ENCODE data around the gene MRPL52.
A peak's percentile ranks its signal among the peaks of the same experiment; 100 is the strongest.
"Not testable (repeated sequence)": the region's sequence is repeated elsewhere in the genome, so short reads cannot be mapped to it uniquely, and the experiment has no call there.

MRPL52 gene

DNA sequence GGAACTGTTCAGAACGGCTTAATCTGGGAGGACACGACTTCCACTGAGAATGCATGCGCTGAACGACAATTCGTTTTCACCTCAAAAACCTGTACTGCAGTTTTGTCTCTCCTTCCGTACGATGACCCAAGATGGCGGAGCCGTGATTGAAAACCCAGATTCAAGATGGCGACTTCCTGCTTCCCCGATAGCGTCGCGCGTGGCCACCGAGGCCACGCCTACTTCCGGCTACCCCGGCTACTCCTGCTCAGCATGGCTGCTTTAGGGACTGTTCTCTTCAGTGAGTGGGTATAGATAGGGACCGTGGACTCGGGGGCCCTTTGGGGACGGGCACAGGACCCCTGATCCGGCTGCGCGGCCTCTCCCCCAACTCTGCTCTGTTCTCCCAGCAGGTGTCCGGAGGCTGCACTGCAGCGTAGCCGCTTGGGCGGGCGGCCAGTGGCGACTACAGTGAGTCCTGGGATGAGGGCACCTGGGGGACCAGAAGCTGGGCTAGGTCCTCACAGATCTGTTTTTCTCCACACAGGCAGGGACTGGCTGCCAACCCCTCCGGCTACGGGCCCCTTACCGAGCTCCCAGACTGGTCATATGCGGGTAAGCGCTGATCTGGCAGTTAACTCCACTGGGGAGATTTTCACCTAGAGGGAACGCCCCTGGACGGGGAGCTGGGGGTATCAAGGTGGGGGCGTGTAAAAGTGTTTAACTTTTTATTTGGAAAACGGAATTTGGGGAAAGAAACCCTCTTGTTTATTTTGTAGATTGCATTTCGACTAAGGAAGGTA is at the start of gene MRPL52:
Gene MRPL52, plus strand, starts transcription at position 227 of the 782 bp plus-strand sequence. Its CDS starts 26 bp downstream, at position 253.
- peak; percentile 72 to 82 (median 81) for DNase-seq (ENCODE audit: low read depth in 3 of 3)

- DNase-seq (ENCODE audit: low read depth in 3 of 3): no peak
Observed at GRCh38 chr14:22780105-22780679, 49.5 kb upstream of the MRPL52 start.

GRCh38 chr14:22780941-22781300 is 48.8 kb upstream of the MRPL52 start:
- no peak for DNase-seq (ENCODE audit: low read depth in 3 of 3)

- DNase-seq (ENCODE audit: low read depth in 3 of 3): no peak
Observed at GRCh38 chr14:22781301-22781991, 48.2 kb upstream of the MRPL52 start.

GRCh38 chr14:22786685-22787084 is 43.0 kb upstream of the MRPL52 start:
- no peak for DNase-seq (ENCODE audit: low read depth in 3 of 3)

- DNase-seq (ENCODE audit: low read depth in 3 of 3): no peak
Observed at GRCh38 chr14:22791301-22791700, 38.4 kb upstream of the MRPL52 start.

DNA sequence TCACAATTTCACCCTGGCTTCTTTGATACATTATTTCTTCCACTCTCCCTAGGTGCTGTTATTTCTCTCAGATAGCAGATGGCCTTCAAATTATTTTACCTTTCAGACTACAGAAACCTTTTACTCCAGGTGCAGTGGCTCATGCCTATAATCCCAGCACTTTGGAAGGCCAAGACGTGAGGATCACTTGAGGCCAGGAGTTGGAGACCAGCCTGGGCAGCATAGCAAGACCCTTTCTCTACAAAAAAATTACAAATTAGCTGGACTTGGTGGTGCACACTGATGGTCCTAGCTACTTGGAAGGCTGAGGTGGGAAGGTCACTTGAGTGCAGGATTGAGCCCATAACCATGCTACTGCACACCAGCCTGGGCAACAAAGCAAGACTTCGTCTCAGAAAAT is 37.5 kb upstream of the MRPL52 start:
- no peak for DNase-seq (ENCODE audit: low read depth in 3 of 3)

- not testable (repeated sequence) for DNase-seq (ENCODE audit: low read depth in 3 of 3)
Observed at GRCh38 chr14:22793550-22793949, 36.1 kb upstream of the MRPL52 start.

DNA sequence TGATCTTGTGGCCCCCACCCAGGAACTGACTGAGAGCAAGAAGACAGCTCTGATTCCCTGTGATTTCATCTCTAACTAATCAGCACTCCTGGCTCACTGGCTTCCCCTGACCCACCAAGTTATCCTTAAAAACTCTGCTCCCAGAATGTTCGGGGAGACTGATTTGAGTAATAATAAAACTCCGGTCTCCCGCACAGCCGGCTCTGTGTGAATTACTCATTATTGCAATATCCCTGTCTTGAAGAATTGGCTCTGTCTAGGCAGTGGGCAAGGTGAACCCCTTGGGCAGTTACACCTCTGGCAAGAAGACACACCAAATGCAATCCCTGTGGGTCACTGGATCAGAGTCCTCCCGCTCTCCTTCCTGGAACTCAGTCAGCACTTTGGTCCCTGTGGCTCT is 35.7 kb upstream of the MRPL52 start:
- no peak for DNase-seq (ENCODE audit: low read depth in 3 of 3)

- no peak for DNase-seq (ENCODE audit: low read depth in 3 of 3)
Observed at GRCh38 chr14:22794551-22794951, 35.1 kb upstream of the MRPL52 start.

DNA sequence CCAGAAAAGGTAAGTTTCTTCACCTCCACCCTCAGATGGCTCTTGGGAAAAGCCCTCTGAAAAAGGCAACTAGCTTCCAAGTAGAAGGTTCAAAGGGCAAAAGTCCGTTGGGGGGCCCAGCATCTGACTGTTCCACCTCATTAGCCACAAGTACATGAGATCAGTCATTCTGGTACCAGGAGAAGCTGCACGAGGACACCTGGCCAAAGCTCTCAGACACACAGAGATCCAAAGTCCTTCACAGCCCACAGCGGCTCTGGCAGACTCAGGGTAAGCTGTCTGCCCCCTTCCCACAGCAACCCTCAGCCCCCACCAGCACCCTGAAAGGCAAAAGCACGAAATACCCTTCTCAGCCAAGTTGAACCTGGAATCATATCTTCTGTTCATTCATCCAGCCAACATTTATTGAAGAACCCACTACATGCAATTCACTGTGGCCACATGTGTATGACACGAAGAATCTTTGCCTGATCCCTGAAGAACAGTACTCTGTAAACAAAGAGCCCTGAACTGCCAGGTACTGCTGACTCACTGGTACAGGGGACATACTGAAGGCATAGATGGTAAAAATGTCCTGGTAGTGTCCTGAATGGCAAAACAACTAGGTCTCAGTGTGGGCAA is 33.5 kb upstream of the MRPL52 start:
- no peak for DNase-seq (ENCODE audit: low read depth in 3 of 3)

DNA sequence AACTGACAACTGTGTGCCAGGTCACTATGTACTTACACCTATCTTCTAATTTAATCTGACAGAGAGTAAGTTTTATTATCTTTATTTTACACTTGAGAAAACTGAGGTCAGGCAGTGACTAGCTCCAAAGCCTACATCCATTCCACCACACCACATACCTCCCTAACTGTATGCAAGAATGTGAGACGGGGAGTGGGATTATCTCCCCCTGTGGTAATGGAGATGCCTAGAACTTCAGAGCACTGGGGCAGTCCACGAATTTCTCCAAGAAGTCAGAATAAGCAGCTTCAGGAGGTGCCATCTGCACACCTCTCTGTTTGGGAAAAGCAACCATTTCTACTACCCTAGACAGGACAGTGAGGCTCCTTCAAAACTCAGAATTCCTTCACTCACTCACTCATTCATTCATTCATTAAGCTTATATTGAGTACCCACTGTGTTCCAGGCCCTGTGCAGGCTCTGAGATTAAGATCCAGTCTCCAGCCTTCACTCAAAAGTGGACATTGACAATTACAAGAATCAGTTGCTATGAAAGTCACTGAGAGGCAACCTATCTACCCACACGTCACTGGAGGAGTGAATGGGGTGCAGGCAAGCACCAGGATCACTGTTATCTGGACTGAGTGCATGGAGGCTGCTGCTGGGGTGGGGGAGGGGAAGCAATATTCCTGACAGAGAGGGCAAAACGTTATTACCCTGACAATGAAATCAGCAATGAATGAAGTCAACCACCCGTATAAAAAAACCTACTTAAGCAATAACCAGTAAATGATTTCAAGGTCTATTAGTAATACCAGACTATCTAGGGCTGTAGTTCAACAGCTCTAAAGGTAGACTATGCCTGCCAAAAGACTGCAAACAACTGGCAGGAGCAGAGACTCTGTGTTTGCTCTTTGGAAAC is 32.4 kb upstream of the MRPL52 start:
- DNase-seq (ENCODE audit: low read depth in 3 of 3): no peak

- DNase-seq (ENCODE audit: low read depth in 3 of 3): no peak
Observed at GRCh38 chr14:22798528-22798927, 31.2 kb upstream of the MRPL52 start.

DNA sequence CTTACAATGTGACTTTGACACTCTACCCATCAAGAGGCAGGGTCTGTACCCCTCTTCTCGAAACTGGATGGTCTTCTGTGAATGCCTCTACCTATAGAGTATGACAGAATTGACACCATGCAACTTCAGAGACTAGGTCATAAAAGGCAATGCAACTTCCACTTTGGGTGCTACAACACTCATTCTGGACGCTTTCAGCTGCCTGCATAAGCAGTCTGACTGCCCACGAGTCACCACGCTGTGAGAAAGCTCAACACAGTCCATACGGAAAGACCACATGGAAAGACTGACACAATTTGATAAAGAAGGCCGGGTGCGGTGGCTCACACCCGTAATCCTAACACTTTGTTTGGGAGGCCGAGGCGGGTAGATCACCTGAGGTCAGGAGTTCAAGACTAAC is 29.3 kb upstream of the MRPL52 start:
- no peak for DNase-seq (ENCODE audit: low read depth in 3 of 3)

GRCh38 chr14:22801716-22802115 is 28.0 kb upstream of the MRPL52 start:
- DNase-seq (ENCODE audit: low read depth in 3 of 3): no peak

DNA sequence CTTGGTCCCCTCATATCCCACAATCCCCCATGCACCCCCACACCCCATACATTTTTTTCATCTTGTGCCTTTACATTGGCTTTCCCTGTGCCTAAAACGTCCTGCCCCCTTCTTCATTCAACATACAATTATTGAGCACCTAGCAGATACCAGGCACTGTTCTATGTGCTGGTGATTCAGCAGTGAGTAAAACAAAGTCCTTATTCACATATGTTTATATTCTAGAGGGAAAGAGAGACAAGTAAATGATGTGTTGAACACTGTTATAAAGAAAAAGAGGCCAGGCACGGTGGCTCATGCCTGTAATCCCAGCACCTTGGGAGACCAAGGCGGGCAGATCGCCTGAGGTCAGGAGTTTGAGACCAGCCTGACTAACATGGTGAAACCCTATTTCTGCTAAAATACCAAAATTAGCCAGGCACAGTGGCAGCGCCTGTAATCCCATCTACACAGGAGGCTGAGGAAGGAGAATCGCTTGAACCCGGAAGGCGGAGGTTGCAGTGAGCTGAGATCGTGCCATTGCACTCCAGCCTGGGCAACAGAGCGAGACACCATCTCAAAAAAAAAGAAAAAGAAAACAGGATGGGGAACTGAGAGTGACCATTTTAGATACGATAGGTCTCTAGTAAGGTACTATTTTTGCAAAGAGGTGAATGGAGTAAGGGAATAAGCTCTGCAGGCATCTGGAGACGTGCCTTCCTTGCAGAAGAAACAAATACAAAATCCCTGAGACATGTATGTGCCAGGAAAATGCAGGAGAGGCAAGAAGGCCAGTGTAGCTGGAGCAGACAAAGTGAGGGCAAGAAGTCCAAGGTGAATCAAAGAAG is 26.6 kb upstream of the MRPL52 start:
- no peak for DNase-seq (ENCODE audit: low read depth in 3 of 3)

DNA sequence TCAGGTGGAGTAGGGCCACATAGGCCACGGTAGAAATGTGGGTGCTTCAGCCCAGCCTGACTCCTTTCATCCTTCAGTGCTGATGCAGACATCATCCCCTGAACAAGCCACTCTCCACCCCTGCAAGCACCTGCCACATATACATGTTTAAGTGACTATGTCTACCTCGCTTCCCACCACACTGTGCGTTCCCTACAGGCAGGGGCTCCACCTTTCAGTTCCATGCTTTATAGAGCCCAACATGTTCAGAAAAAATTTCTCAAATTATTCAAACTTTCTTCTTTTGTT is 26.1 kb upstream of the MRPL52 start:
- no peak for DNase-seq (ENCODE audit: low read depth in 3 of 3)

DNA sequence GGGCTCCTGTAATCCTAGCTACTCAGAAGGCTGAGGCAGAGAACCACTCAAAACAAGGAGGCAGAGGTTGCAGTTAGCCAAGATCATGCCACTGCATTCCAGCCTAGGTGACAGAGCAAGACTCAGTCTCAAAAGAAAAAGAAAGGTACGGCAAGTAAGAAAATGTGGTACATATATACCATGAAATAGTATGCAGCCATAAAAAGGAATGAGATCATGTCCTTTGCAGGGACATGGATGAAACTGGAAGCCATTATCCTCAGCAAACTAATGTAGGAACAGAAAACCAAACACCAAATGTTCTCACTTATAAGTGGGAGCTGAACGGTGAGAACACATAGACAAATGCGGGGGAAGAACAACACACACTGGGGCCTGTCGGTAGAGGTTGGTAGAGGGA is 24.5 kb upstream of the MRPL52 start:
- not testable (repeated sequence) for DNase-seq (ENCODE audit: low read depth in 3 of 3)

DNA sequence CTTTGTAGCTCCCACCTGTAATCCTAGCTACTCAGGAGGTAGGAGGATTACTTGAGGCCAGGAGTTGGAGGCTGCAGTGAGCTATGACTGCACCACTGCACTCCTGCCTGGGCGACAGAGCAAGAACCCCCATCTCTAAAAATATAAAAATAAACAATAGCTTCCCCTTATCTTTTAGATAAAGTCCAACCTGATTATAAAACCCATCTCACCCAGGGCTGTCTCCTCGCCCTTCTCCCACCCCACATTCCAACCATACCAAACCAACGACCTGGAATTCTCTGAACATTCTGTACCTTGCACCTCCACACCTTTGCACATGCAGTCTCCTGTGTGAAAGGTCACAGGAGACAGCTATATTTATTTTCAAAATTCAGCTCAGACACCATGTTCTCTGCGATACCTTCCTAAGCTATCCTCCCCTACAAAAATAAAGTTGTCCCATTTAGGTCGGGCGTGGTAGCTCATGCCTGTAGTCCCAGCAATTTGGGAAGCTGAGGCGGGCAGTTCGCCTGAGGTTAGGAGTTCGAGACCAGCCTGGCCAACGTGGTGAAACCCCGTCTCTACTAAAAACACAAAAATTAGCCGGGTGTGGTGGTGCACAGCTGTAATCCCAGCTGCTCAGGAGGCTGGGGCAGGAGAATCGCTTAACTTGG is 22.1 kb upstream of the MRPL52 start:
- DNase-seq (ENCODE audit: low read depth in 3 of 3): no peak
